Stomach (tissue), 4 donors: Measurements from ENCODE around the gene ITGB5.

Experiments used
- EP300 ChIP-seq: sonication (generic); formaldehyde crosslinking; IDR thresholded peaks from one replicate; pipeline ENCODE4 v1.6.1; 2017; ENCODE audit warnings: antibody characterized with exemption
- TF ChIP-seq, protein P1 (sequence below), 7 experiments: fragments of 450-650 bp in 4 of 7; fragments of 200-600 bp in 3 of 7; sonication (generic) in 3 of 7; IDR thresholded peaks; one replicate each; pipeline ENCODE4 v1.5.1; 2016 to 2019; ENCODE audit warnings: antibody characterized with exemption in 7 of 7, control low read depth in 2 of 7, mild to moderate bottlenecking in 1 of 7

DNA sequence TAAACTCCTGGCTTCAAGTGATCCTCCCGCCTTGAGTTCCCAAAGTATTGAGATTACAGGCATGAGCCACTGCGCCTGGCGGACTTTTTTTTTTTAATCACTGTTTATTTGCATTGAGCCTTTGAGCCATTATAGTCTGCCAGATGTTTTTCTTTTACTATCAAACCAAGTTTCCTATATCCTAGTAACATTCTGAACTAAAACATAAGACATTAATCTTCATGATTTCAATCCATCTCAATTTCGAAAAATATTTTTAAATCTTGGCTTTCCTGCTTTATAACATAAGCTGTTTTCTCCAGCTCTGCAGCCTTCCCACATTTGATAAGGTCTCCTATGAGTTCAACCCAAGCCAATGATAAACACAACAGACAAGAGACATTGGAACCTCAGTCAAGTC, 81.5 kb downstream of the ITGB5 start:
- TF ChIP-seq, protein P1, sequence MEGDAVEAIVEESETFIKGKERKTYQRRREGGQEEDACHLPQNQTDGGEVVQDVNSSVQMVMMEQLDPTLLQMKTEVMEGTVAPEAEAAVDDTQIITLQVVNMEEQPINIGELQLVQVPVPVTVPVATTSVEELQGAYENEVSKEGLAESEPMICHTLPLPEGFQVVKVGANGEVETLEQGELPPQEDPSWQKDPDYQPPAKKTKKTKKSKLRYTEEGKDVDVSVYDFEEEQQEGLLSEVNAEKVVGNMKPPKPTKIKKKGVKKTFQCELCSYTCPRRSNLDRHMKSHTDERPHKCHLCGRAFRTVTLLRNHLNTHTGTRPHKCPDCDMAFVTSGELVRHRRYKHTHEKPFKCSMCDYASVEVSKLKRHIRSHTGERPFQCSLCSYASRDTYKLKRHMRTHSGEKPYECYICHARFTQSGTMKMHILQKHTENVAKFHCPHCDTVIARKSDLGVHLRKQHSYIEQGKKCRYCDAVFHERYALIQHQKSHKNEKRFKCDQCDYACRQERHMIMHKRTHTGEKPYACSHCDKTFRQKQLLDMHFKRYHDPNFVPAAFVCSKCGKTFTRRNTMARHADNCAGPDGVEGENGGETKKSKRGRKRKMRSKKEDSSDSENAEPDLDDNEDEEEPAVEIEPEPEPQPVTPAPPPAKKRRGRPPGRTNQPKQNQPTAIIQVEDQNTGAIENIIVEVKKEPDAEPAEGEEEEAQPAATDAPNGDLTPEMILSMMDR (IDR thresholded peaks at IDR 0.05): no peak
- TF ChIP-seq EP300: no peak
